Measurements from ENCODE around the gene ADNP. TPM values are rescaled to one million over a fixed set of nuclear protein-coding genes. Genes with fewer than 3 reads are reported as not detected.

Gene ADNP
- polyA plus RNA-seq, 1 experiment, result 10.6 TPM

DNA sequence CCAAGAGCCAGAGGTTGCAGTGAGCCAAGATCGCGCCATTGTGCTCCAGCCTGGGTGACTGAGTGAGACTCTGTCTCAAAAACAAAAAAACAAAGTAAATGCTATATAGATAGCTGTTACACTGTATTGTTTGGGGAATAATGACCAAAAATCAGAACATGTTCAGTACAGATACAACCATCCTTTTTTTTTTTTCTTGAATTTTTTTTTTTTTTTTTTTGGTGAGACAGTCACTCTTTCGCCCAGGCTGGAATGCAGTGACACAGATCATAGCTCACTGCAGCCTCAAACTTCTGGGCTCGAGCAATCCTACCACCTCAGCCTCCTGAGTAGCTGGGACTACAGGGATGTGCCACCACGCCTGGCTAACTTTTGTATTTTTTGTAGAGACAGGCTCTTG is 72.7 kb downstream of the ADNP start:
- POLR2A ChIA-PET, result no interaction called here
- TF ChIP-seq, protein P1, sequence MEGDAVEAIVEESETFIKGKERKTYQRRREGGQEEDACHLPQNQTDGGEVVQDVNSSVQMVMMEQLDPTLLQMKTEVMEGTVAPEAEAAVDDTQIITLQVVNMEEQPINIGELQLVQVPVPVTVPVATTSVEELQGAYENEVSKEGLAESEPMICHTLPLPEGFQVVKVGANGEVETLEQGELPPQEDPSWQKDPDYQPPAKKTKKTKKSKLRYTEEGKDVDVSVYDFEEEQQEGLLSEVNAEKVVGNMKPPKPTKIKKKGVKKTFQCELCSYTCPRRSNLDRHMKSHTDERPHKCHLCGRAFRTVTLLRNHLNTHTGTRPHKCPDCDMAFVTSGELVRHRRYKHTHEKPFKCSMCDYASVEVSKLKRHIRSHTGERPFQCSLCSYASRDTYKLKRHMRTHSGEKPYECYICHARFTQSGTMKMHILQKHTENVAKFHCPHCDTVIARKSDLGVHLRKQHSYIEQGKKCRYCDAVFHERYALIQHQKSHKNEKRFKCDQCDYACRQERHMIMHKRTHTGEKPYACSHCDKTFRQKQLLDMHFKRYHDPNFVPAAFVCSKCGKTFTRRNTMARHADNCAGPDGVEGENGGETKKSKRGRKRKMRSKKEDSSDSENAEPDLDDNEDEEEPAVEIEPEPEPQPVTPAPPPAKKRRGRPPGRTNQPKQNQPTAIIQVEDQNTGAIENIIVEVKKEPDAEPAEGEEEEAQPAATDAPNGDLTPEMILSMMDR (IDR thresholded peaks at IDR 0.05; ENCODE audit: insufficient read depth, low read depth, low read length), result no peak
- Histone ChIP-seq H3K4me3 (ENCODE audit: low read depth, low read length) (no peak overlapping the region), H3K27me3 (ENCODE audit: control insufficient read depth, insufficient read depth, low read length) (no peaks in the 10 kb centered on the region), H3K36me3 (ENCODE audit: control insufficient read depth, insufficient read depth, low read length) (no peaks in the 10 kb centered on the region; the same call in 1 of the 2 replicates)
- DNase-seq (ENCODE audit: low read depth), result no peak
- CTCF ChIA-PET, result interaction anchor here (1.8 kb wide), 1 partner anchor 10 kb away, joined by 6 read pairs; no protein-coding TSS in a partner anchor

DNA sequence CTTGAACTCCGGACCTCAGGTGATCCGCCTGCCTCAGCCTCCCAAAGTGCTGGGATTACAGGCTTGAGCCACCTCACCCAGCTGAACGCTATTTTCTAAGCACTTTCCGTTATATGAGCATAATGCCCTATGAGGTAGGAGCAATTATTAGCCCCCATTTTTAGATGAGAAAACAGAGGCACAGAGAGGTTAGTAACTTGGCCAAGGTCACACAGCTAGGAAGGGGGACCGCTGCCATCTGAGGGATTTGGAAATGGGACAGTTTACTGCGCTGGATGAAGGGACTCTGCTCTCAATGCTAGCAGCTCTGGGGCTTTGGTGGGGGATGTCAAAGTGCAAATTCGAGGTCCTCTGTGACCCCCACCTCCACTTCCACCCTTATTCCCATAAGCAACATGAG is 73.9 kb downstream of the ADNP start:
- DNase-seq (ENCODE audit: low read depth), result no peak
- ChIA-PET CTCF (interaction anchor here (1.4 to 1.8 kb wide), 2 partner anchors 9 to 10 kb away, joined by 3 to 6 read pairs; no protein-coding TSS in a partner anchor), POLR2A (no interaction called here)
- Histone ChIP-seq H3K36me3 (ENCODE audit: control insufficient read depth, insufficient read depth, low read length) (no peaks in the 10 kb centered on the region; the same call in 1 of the 2 replicates), H3K4me3 (ENCODE audit: low read depth, low read length) (no peak overlapping the region), H3K27me3 (ENCODE audit: control insufficient read depth, insufficient read depth, low read length) (no peaks in the 10 kb centered on the region)
- TF ChIP-seq, protein P1 (IDR thresholded peaks at IDR 0.05; ENCODE audit: insufficient read depth, low read depth, low read length), result no peak

DNA sequence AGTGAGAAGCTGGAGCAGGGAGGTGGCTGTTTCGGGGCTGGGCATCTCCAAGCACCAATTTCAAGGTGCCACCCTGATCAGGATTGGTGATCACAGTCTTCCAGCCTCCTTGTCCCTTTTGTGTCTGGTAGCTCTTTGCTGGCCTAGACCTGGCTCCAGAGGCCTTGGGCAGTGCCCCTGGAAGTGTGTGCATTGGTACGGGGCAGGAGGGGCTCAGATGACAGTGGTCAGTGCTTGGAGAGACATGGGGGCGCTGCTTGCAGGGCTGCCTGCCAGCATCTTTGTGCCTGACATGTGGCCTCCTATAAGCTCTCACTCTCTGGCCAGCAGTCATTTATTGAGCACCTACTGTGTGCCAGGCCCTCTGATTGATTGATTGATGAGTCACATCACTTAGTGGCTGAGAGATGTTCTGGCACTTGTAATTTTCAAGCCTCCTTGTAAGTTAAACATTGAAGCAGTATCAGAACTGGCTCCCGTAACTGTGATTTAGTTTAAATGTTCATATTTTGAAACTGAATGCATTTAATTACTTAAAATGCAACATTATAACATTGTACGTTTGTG is 74.7 kb downstream of the ADNP start:
- POLR2A ChIA-PET, result no interaction called here
- DNase-seq (ENCODE audit: low read depth), result no peak
- CTCF ChIA-PET, result interaction anchor here (1.4 to 1.5 kb wide), 2 partner anchors 10 to 34 kb away, joined by 3 read pairs; no protein-coding TSS in a partner anchor
- TF ChIP-seq, protein P1 (IDR thresholded peaks at IDR 0.05; ENCODE audit: insufficient read depth, low read depth, low read length), result no peak
- Histone ChIP-seq H3K27me3 (ENCODE audit: control insufficient read depth, insufficient read depth, low read length) (no peaks in the 10 kb centered on the region), H3K4me3 (ENCODE audit: low read depth, low read length) (no peak overlapping the region), H3K36me3 (ENCODE audit: control insufficient read depth, insufficient read depth, low read length) (no peaks in the 10 kb centered on the region; the same call in 1 of the 2 replicates)

DNA sequence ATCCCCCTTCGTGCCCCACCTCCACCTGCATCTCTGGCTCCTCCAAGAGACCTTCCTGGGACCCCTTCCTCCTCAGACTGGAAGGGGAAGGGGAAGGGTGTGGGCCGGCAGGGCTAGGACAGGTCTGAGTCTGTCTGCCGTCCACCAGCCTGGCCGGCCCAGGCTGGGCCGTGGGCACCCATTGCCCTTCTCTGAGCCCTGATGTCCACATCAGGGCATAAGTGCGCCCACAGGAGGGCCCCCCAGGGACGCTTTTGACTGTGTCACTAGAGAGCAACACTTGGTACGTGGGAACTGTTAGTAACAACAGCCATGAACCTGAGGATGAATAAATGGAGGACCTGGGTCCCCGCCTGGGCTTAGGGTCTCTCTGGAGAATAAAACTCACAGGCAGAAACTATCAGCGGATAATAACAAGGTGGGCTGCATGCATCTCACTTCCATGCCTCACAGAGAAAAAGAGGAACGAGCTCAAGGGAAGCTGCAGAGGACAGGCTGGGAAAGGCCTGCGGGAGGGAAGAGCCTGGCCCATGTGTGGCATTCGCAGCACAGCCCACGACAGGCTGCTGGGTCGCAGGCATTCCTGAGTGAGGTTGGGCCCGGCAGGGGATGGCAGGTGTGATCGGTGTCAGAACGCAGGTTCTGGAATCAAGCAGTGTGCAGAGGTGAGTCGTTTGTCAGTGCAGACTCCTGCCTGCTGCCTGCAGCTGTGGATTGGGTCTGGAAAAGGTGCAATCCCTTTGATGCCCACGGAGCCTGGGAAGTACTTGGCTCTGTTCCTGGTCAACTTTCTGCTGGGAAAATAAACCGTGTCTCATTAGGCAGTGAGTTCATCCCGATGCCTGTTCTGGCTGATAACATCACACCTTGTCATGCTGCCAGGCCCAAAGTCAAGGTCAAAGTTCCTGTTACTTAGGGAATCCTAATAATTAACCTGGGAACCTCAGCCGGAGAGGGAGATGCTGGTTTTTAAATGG is 75.5 kb downstream of the ADNP start:
- no peak for DNase-seq (ENCODE audit: low read depth)
- CTCF ChIA-PET, result interaction anchor here (1.4 to 1.5 kb wide), 2 partner anchors 11 to 35 kb away, joined by 3 read pairs; no protein-coding TSS in a partner anchor
- TF ChIP-seq, protein P1 (IDR thresholded peaks at IDR 0.05; ENCODE audit: insufficient read depth, low read depth, low read length), result no peak
- Histone ChIP-seq H3K4me3 (ENCODE audit: low read depth, low read length) (no peak overlapping the region), H3K36me3 (ENCODE audit: control insufficient read depth, insufficient read depth, low read length) (no peaks in the 10 kb centered on the region; the same call in 1 of the 2 replicates), H3K27me3 (ENCODE audit: control insufficient read depth, insufficient read depth, low read length) (no peaks in the 10 kb centered on the region)
- POLR2A ChIA-PET, result no interaction called here

Measured in BJ (cell line).